Prostate gland (tissue), 2 donors: Measurements from ENCODE around the gene BAIAP3.

Experiments
- POLR2A ChIP-seq: fragments of 450-650 bp; IDR thresholded peaks from one replicate; pipeline ENCODE4 v1.6.1; 2016; ENCODE audit warnings: antibody characterized with exemption, mild to moderate bottlenecking
- POLR2AphosphoS5 ChIP-seq: sonication (generic); formaldehyde crosslinking; IDR thresholded peaks from one replicate; pipeline ENCODE4 v1.6.1; 2017; ENCODE audit warnings: antibody characterized with exemption
- TF ChIP-seq, protein P1 (sequence below), 4 experiments: fragments of 200-600 bp in 2 of 4; fragments of 450-650 bp in 2 of 4; sonication (generic) in 2 of 4; IDR thresholded peaks; 1 replicate in 3 of 4; 2 replicates in 1 of 4; pipeline ENCODE4 v1.5.1; 2016 to 2019; ENCODE audit warnings: antibody characterized with exemption in 4 of 4, mild to moderate bottlenecking in 2 of 4, moderate library complexity in 2 of 4

DNA sequence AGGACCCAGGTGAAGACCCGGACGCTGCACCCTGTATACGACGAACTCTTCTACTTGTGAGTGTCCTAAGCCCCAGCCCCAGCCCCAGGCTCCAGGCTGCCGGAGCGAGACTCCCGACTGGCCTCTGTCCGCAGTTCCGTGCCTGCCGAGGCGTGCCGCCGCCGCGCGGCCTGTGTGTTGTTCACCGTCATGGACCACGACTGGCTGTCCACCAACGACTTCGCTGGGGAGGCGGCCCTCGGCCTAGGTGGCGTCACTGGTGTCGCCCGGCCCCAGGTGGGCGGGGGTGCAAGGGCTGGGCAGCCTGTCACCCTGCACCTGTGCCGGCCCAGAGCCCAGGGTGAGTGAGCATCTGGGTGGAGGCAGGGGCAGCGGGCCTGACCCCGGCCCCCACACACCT lies 14.5 kb downstream of the BAIAP3 start:
- no peak for TF ChIP-seq POLR2A
- TF ChIP-seq, protein P1, sequence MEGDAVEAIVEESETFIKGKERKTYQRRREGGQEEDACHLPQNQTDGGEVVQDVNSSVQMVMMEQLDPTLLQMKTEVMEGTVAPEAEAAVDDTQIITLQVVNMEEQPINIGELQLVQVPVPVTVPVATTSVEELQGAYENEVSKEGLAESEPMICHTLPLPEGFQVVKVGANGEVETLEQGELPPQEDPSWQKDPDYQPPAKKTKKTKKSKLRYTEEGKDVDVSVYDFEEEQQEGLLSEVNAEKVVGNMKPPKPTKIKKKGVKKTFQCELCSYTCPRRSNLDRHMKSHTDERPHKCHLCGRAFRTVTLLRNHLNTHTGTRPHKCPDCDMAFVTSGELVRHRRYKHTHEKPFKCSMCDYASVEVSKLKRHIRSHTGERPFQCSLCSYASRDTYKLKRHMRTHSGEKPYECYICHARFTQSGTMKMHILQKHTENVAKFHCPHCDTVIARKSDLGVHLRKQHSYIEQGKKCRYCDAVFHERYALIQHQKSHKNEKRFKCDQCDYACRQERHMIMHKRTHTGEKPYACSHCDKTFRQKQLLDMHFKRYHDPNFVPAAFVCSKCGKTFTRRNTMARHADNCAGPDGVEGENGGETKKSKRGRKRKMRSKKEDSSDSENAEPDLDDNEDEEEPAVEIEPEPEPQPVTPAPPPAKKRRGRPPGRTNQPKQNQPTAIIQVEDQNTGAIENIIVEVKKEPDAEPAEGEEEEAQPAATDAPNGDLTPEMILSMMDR (IDR thresholded peaks at IDR 0.05) = no peak
- TF ChIP-seq POLR2AphosphoS5 = no peak
